HG02678 (cell line): ENCODE data around the gene PCSK1.

Source experiments
- ATAC-seq: cut with Tn5 transposase; IDR thresholded peaks from one replicate; pipeline ENCODE4 v1.9.1; 2021; ENCODE audit warnings: mild to moderate bottlenecking, moderate library complexity; ENCODE audit not compliant: unreplicated experiment

Gene PCSK1

DNA sequence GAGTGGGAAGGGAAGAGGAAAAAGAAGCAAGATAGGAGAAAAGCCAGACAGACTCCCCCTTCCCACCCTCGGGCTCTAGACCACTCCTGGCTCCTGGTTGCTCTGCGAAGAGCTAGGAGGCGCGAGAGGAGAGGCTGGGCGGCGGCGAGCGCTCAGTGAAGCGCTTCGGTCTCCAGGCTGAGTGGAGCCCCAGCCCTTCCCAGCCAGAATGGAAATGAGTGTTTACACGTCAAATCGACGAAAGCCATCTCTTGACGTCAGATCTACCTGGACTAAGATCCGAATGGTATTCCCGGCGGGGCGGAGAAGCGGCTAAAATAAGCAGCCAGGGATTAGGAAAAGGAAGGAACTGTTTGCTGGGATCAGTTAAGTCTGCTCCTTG lies at the start of gene PCSK1:
Gene PCSK1 (minus strand): TSS at position 183 of the 382 bp plus-strand sequence. CDS start 206 bp downstream, outside the sequence.
- no peak for ATAC-seq

DNA sequence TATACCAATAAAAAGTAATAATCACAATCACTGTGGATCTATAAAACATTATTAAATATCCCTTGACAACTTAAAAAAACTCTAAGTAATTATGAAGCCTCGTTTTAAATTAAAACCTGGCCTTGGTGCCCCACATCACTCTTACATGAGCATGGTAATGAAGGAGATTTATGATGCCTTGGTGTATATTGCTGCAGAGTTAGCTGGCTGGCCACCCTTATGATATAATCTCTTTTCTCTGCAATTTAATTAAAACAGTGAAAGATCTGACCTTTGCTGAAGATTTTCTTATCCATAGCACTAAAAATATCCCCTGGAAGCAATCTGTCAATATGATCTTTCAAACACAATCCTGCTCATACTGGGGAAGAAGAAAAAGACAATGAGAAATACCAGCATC lies 48.8 kb upstream of the PCSK1 start:
- ATAC-seq: no peak

DNA sequence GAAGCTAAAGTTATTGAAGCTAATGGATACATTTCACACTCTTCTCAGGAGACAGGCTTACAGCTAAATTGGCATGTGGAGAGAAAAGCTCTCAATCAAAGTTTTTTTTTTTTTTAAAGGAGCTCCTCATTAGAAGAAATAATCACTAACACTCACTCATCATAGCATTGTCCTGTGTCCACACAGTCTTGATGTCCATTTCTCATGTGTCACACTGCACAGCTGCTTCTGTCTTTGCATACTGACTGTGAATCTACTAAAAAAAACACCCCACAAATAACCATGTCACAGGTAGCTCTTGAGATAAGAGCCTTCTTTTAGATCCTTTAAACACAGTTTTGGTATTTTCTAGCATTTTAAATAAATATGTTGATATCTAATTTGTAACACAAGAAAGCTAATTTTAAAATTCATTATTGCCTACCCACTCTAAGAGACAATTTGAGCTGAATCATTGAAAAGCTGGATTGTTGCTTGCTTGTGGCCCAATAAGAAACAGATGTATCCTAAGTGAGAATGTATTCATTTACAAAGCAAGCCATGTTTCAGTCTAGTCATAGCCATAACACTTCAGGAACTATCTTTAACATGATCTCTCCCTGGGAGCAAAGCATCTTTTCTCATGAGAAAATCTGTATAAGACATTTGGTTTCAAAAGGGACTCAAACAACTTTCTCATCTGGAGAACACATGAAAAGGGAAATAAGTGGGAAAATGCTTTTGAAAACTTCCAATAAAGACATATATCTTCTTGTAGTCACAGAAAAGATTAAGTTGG lies 48.1 kb upstream of the PCSK1 start:
- no peak for ATAC-seq

DNA sequence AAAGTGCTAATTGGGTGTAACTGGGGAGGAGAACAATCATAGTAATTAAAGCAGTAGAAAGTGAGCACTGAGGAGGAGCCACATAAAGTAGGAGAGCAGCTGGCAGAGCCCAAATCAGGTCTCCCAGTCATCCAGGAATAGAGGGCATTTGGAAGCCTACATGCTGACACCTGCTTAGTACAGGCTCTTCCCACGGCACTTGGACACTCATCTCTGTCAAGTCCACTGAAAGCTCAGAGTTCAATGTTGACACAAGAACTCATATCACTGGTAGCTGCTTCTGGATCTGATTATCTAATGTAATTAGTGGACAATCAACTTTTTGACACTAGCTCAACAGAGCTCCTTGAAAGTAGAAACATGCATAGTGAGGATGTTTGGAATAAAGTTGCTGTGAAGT lies 45.9 kb upstream of the PCSK1 start:
- no peak for ATAC-seq

DNA sequence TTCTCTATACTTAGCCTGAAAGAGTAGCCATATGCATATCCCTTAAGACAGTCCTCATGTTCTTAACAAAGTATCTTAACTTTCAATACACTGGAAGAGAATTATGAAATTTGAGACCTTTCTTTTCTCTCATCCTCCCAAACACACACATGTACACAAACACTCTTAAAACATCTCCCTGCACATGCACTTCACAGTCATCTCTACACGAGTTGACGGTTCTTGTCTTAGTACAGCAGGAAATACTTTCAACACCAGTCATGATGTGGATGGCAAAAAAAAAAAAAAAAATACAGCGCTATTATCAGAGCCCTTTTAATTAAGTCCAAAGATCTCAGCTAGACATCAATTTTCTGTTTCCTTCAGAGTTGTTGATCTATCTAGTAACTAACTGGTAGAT lies 43.6 kb upstream of the PCSK1 start:
- ATAC-seq: no peak

DNA sequence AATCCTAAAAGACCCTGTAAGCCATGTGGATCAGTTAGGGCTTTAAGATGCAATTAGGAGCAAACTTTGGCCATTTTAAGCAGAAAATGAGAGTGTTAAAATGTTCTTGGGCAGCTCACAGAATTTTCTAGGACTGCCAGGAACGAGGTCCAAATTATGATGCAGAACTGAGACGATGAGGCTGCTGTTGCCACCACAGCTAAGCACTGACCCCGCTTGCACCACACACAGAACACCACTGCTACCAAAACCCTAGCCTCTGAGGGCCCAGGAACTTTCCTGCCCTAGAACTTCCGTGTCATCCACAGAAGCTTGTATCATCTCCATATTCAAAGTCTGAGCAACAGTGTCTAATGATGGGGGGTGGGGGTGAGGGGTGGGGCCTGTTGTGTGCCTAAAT lies 41.0 kb upstream of the PCSK1 start:
- ATAC-seq: no peak

DNA sequence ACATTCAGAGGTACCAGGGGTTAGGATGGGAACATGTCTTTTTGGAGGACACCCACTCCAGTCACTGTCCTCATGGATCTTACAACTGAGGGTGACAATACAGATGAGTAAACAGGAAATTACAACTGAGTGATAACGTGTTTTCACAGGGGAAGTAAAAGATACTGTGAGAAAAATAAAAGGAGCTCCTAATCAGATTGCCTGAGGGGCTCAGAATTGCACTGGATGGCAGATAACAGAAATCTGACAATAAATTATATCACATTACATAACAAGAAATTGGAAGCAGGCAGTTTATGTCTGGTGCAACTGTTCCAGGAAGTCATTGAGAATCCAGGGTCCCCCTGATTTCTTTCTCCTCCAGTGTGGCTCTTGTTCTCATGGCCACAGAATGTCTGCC lies 40.1 kb upstream of the PCSK1 start:
- no peak for ATAC-seq

DNA sequence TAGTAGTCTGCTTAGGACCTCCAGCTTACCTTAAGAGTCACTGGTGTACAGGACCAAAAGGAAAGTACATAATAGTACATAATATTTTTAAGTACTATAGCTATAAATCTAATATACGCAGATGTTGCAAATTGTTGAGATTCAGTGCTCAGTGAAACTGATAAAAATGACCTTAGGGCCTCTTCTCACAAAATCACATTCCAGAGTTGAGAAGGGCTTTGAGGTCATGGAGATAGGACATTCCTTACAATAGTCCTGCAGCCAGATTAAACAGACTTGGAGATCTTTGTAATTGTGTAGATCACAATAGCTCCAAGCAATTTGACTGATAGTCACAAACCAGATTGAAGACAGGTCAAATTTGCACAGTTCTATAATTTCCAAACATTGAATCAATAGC lies 37.7 kb upstream of the PCSK1 start:
- no peak for ATAC-seq

DNA sequence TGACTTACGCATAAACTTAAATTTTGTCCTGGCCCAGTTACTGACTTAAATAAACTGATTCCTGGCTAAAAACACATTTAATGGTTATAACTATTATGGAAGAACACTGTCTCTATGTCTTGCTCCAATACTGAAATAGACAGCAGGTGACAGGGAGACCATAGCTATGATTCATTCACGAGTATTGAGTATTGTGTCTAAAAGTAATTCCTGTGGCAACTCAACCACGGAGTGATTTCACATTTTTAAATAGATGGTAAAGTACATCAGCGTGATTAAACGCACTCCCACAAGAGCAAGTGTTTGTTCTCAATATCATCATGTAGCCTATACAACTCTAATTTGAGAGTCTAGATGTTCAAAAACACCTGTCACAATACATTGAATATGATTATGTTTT lies 35.9 kb upstream of the PCSK1 start:
- no peak for ATAC-seq

DNA sequence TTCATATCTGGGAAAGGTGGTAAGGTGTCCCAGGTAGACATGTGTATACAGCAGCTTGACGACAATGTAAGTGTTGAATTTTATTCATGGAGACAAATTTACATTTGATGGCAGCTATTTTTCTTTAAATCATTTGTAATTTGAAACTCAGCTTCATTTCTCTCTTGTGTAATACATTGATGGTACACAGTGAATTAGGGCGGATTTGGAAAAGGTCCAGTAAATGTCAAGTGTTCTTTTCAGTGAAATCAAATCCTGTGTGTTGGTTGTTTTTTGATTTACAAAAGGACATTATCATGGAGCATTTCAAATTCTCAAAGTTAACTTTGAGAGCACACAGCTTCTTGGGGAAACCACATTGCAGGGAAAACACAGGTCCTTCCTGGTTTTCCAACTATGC lies 30.0 kb upstream of the PCSK1 start:
- ATAC-seq: no peak

DNA sequence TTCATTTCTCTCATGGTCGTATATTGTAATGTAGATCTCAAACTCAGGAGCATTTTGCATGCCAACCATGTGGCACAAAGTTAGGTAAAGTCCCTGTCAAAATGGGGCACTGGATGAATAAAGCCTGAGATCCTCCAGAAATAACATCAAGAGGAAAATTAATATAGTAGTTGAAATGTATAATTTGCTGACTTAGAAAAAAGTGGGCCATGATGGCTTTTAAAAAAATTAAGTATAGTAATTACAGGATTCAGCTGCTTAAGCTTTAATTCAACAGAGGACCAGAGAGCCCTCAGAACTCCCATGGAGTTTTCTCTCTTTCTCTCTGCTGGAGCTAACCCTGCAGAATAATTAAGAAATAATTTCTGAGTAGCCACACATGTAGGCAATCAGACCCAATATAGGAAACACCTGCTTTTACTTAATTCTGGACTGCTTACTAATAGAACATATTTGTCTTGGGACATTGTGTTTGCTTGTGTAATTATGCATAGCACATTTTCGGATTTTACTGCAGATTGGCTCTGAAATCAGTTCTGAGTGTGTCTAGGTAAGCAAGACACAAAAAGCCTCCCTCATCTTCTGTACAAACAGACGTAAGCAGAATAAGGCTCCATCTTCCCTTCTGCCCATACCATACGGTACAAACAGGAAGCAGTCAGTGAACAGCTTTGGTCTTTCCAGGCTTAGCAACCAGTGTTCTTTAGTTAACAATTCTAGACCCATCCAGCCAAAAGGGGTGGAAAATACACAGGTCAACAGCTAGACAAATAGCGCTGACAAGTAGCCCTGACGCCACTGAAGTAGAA lies 26.5 kb upstream of the PCSK1 start:
- ATAC-seq: no peak

DNA sequence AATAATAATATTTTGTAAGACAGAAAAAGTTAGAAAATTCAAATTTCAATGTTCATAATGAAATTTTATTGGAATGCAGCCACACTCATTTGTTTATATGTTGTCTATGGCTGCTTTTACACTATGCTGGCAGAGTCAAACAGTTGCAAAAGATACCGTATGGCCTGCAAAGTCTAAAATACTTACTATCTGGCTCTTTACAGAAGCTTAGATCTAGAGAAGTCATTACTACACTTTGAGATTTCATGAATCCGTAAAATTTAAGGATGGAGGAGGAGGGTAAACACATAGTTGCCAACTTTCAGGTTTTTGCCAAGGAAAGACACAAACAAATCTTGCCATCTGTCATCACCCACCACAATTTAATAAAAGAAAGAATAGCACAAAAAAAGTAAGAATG lies 25.1 kb upstream of the PCSK1 start:
- no peak for ATAC-seq

DNA sequence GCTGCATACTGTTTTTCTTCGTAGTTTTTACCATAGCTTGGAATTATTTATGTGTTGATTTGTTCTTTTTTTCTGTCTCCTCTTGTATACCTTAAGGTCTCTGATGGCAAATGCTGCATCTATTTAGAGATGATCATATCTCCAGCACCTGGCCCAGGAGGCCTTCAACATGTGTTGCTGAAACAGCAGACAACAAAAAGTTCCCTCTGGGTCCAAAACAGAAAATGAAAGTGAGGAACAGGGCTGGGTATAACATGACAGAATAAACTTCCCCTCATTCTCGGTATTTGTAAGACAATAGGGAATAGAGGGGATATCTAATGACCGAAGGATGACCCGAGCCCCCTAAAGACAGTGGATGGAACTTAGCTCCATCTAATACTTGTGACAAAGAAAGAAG lies 22.7 kb upstream of the PCSK1 start:
- ATAC-seq: no peak

DNA sequence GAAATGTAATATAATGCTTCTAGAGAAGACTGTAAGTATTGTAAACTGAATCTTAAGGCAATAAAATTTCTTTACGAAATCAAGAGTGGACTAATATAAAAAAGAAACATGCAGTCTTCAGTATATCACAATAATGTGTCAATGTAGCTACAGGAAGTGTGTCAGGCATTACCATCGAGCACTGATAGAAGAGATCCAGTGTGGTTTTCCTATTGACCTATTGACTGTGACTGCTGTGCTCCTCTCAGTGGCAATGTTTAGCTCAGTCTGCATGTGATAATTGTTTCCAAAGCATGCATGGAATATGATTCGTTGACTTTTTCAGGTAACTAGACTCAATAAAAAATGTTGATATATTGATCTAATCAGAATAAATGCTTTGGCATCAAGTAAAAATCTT lies 20.3 kb upstream of the PCSK1 start:
- ATAC-seq: no peak

DNA sequence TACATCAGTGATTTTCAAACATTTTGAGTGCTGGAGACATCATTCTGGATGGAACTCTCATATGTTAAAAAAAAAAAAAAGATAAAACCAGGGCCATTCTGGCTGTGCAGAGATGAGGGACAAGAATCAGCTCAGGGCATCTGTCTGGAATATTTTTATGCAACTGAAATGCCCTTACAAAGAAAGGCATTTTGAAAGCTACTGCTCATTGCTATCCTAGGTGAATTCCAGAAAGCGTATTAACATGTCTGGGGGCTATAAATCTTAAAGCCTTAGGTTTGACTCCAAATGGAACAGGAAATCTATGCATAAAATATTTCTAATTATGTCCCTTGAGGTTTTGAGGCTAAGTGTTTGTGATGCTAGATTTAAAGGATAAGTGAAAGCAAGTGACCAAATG lies 14.9 kb upstream of the PCSK1 start:
- no peak for ATAC-seq

DNA sequence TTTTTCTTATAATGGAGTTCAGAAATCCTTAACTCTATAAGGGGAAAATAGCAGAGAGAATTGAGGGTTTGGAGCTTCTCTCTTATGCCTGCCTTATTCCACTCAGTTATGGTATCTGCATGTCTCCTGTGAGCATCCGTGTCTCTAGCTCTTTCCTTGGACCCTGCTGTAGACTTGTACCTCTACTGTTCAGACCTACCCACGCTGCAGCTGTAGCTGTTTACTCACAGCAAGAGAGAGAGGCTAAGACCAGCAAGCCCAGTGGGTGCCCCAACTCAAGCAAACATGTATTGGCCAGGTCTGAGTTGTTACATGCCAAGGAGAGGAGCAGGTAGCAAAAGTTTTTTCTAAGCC lies 7.1 kb upstream of the PCSK1 start:
- ATAC-seq: peak; percentile 27

DNA sequence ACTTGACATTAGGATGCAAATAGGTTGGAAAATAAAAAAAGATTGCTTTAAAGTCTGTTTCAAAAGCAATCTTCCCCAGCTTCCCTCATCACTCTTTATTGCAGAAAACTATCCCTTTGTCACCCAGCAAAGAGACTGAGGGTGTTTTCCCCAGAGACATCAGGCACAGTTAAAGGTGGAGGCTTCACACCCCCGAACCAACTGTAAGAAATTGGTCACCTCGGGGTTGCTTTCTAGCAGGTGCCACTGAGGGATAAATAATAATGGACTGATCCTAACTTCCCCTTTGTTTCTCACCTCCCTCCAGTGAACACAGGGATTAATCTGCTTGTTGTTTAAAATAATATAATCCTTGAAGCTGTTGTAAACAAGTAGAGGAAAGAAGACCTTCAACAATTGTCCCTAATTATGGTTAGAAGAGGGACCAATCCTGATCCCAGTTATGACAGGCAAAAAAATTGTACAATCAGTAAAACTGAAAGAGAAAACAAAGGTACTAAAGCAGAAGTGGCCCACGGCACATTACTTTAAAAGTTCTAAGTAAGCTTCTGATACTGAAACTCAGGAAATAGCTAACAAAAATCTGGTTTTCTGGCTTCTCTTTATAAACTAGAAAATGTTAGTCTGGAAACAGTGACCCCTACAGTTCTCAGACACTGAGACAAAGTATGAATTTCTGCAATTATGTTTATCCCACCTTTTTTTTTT lies 6.6 kb upstream of the PCSK1 start:
- peak; percentile 94 for ATAC-seq

DNA sequence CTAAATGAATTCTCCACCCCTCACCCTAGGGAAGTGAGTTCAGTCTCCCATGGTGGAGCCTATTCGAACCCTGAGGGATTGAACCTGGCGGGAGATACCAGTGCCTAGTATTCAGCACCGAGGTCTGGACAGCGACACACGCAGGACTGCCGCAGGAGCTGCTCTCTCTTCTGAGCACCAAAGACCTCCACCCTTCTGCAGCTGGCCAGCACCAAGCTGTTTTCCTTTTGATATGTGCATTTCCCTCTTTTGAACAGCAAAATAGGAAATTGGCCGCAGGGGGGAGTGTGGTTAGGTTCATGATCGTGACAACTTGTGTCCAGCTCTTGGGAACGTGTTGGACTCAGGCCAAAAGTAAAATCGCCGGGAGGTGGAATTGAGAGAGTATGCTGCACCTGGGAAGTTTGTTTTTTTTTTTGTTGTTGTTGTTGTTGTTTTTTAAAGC lies 1.2 kb upstream of the PCSK1 start:
- ATAC-seq: peak; percentile 79

DNA sequence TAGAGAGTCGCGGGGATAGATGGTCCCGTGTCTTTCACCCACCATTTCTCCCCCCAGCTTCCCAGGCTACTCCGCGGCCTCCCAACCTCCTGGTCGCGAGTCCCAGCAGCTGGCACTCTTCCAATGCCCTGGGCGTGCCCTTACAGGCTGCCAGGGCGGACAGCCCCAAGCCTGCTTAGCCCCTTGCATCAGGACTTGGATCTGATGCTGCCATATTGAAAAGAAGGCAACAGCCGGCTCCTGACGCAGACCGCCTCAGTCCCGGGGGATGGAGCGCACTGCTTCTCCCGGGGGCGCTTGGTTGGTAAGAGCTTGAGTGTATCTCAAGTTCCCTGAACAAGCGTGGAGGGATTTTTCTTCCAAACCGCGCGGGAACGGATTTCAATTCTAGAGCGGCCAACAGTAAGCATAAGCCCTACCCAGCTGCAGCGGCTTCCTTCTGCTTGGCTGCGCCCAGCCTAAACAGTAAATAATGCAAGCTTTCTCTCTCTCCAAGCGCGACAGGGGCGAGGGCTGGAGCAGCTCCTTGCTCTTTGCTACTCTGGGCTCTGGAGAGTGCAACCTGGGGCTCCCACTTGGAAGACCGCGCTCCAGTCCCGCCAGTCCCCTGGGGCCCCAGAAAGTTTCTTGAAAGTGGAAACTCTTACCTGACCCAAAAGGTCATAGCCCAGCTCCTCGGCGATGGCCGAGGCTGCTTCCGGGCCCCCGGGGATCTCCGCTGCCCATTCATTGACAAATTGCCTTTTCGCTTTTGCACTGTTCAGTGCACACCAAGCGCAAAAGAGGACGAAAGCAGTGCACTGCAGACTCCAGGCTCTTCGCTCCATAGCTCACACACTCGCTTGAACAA lies 607 bp downstream of the PCSK1 start:
- no peak for ATAC-seq

DNA sequence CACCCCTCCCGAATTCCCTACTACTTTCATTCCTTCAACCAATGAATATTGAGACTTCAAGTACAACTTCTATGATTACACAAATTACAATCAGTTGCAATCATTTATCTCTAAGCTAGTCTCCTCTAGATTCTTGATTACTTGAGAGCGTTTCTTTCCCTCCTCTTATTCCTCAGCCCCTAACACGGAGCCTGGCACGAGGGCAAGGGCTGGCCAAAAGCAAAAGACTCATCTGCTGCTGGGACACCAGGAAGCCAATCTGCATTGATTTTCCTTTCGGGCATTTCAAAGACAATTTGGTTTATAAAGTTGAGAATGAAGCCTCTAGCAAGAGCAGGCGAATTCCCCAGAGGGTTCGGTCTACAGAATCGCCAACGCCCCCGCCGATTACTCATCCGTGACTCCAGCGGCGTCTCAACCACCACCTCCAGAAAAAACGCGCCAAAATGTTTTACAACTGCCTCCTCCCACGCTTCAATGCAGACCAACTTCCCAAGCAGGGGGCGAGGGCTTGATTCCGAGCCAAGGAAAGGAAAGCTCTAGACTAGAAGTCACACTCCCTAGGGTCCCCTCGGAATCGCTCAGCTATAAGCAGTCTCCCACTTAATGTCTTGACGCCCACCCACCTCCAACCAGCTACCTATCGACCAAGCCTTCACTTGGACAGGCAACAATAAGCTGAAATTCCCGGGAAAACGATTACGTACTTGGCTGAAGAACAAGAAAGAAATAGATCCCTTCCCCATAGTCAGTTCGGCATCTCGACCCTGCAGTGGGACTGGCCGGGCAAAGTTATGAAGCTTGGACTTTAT lies 1.5 kb downstream of the PCSK1 start:
- ATAC-seq: no peak
